Tibial nerve (tissue), 4 donors: ENCODE data around the gene FARP1. TPM values are rescaled to one million over a fixed set of nuclear protein-coding genes. Genes with fewer than 3 reads are reported as not detected.
A peak's percentile ranks its signal among the peaks of the same experiment; 100 is the strongest.

Source experiments
- DNase-seq, 2 donors: peaks; one replicate each; pipeline ENCODE4 v3.0.0-alpha.2; 2019; ENCODE audit warnings: low spot score in 2 of 2
- H3K27ac ChIP-seq, 4 donors: fragments of 200-600 bp; sonication (generic) in 3 of 4; one replicate each; pipeline ENCODE4 v1.5.1; 2017 to 2019; ENCODE audit warnings: mild to moderate bottlenecking in 1 of 4
- H3K27me3 ChIP-seq, 2 donors: fragments of 200-600 bp; sonication (generic) in 1 of 2; one replicate each; pipeline versions ENCODE4 v1.5.1 to v1.6.0; 2017 to 2019
- H3K36me3 ChIP-seq, 3 donors: fragments of 200-600 bp; sonication (generic); one replicate each; pipeline ENCODE4 v1.5.1; 2018 to 2019
- H3K4me1 ChIP-seq, 4 donors: fragments of 200-600 bp; sonication (generic) in 3 of 4; one replicate each; pipeline ENCODE4 v1.5.1; 2017 to 2019
- H3K4me3 ChIP-seq, 4 donors: fragments of 200-600 bp; sonication (generic) in 3 of 4; one replicate each; pipeline ENCODE4 v1.5.1; 2017 to 2019; ENCODE audit warnings: mild to moderate bottlenecking in 1 of 4, moderate library complexity in 1 of 4
- H3K9me3 ChIP-seq, 4 donors: fragments of 200-600 bp; sonication (generic) in 3 of 4; one replicate each; pipeline ENCODE4 v1.5.1; 2017 to 2019
- EP300 ChIP-seq, 2 donors: sonication (generic); formaldehyde crosslinking; IDR thresholded peaks; one replicate each; pipeline ENCODE4 v1.6.1; 2017; ENCODE audit warnings: antibody characterized with exemption in 2 of 2, mild to moderate bottlenecking in 1 of 2
- POLR2A ChIP-seq, 2 donors: fragments of 450-650 bp; IDR thresholded peaks; one replicate each; pipeline ENCODE4 v1.6.1; 2017; ENCODE audit warnings: antibody characterized with exemption in 2 of 2, mild to moderate bottlenecking in 2 of 2, moderate library complexity in 2 of 2
- WGBS, 2 donors: methylation state at CpG; one replicate each; pipeline ENCODE4 v1.1.5; 2018; 5-methylcytosine and 5-hydroxymethylcytosine counted together
- total RNA-seq, 4 donors: library from RNA; depleted of rRNA; stranded (reverse); fragments of >200 nt; gene quantifications; one replicate each; pipeline ENCODE4 v1.1.0, GENCODE V29; 2016
- TF ChIP-seq, protein P1 (sequence below), 5 experiments: fragments of 200-600 bp in 3 of 5; fragments of 450-650 bp in 2 of 5; sonication (generic) in 3 of 5; IDR thresholded peaks; one replicate each; pipeline ENCODE4 v1.5.1; 2016 to 2019; ENCODE audit warnings: antibody characterized with exemption in 5 of 5, mild to moderate bottlenecking in 3 of 5, moderate library complexity in 2 of 5

The FARP1 gene
- total RNA-seq, 4 donors from 2014 or later = 21.4 to 28.5 (median 24.9) TPM

DNA sequence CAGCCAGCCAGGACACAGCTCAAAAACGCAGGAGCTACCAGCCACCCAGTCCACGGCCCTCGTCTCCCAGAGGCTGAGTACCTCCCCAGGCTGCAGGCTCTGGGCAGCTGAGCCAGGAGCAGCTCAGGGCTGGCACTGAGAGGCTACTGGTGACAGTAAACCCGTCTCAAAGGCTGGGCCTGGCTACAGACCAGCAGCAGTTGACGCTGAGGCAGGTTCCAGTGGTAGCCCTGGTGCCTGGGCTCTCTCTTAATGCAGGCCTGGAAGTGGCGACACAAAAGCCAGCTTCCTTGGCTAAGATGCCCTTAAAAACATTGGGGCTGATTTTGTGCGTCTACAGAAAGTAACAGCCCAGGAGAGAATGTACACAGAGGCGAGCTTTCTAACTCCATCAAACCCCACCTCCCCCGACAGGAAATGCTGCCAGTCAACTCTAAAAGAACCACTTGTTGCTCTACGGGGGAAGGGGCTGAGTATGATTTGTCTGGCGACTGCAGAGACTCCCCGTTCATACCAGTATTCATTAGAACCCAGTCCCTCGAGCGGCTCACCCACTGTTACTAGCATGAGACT is 307.7 kb downstream of the FARP1 start:
- Histone ChIP-seq H3K9me3 (no peaks in the 10 kb centered on the region), H3K27ac (peak overlapping the region; percentile 38 to 84 (median 60)), H3K4me3 (no peak overlapping the region), H3K4me1 (peaks cover 0 to 67% (median 30%) of the 10 kb centered on the region in 4 donors), H3K27me3 (no peaks in the 10 kb centered on the region), H3K36me3 (peaks cover 0 to 46% (median 0%) of the 10 kb centered on the region in 3 donors)
- no peak for DNase-seq
- no peak for TF ChIP-seq POLR2A (IDR thresholded peaks at IDR 0.05)
- no peak for TF ChIP-seq EP300 (IDR thresholded peaks at IDR 0.05)
- TF ChIP-seq, protein P1, sequence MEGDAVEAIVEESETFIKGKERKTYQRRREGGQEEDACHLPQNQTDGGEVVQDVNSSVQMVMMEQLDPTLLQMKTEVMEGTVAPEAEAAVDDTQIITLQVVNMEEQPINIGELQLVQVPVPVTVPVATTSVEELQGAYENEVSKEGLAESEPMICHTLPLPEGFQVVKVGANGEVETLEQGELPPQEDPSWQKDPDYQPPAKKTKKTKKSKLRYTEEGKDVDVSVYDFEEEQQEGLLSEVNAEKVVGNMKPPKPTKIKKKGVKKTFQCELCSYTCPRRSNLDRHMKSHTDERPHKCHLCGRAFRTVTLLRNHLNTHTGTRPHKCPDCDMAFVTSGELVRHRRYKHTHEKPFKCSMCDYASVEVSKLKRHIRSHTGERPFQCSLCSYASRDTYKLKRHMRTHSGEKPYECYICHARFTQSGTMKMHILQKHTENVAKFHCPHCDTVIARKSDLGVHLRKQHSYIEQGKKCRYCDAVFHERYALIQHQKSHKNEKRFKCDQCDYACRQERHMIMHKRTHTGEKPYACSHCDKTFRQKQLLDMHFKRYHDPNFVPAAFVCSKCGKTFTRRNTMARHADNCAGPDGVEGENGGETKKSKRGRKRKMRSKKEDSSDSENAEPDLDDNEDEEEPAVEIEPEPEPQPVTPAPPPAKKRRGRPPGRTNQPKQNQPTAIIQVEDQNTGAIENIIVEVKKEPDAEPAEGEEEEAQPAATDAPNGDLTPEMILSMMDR (IDR thresholded peaks at IDR 0.05) = no peak
- 37 to 41% methylated on average over 14 of the region's 14 CpGs for WGBS, 2 donors

DNA sequence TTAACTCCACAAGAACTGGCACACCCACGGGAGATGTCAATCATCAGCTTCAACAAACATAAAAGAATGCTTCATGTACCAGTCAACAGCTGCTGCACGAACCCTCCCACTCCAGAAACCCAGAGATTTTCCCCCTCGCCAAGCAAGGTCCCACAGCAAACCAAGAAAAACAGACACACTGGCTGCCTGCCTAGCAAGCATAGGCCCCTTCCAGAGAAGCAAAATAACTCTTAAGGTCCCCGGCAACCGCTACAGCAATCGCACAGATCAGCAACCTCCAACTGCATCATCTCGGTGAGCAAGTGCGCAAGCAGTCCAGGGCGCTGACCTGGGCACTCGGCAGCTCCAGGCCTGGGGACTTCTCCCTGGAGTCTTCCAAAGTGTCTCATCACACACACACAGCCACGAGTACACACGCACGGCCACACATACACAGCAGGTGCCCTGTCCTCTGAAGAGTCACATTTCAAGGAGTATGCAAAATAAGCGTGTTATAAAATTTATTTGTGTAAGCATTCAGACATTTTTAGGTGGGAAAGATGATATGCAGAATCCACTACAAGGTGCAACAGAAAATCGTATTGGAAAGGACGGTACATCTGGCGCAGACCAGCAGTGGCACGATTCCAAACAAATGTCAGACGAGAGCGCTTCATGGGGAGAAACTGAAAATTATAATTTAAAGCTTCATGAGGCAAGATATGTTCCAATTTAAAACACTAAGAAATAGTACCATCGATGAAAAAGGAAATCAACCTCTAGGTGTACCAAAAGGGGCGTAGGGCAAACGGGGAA is 309.0 kb downstream of the FARP1 start:
- H3K36me3 ChIP-seq = peaks cover 0 to 43% (median 0%) of the 10 kb centered on the region in 3 donors

GRCh38 chr13:98452851-98453843 is 310.3 kb downstream of the FARP1 start:
- H3K4me3 ChIP-seq = no peak overlapping the region
- H3K4me1 ChIP-seq = peaks cover 0 to 72% (median 30%) of the 10 kb centered on the region in 4 donors
- no peak for DNase-seq
- peak overlapping the region in 1 of 4 donors; percentile 84 for H3K27ac ChIP-seq
- no peaks in the 10 kb centered on the region for H3K27me3 ChIP-seq
- WGBS, 2 donors = 70 to 72% methylated on average over 15 of the region's 15 CpGs
- TF ChIP-seq, protein P1 (IDR thresholded peaks at IDR 0.05) = no peak
- TF ChIP-seq EP300 (IDR thresholded peaks at IDR 0.05) (peak in 1 of 2 donors; percentile 76), POLR2A (IDR thresholded peaks at IDR 0.05) (no peak)
- peaks cover 0 to 42% (median 0%) of the 10 kb centered on the region in 3 donors for H3K36me3 ChIP-seq
- no peaks in the 10 kb centered on the region for H3K9me3 ChIP-seq

More for the DNA sequence above, 309.0 kb downstream of the FARP1 start:
- Histone ChIP-seq H3K4me3 (no peak overlapping the region), H3K27ac (peak overlapping the region; percentile 32 to 84 (median 60)), H3K4me1 (peaks cover 0 to 68% (median 30%) of the 10 kb centered on the region in 4 donors), H3K9me3 (no peaks in the 10 kb centered on the region), H3K27me3 (no peaks in the 10 kb centered on the region)
- 62 to 75% methylated on average over 23 of the region's 23 CpGs for WGBS, 2 donors
- peak; percentile 40 to 48 for DNase-seq
- no peak for TF ChIP-seq POLR2A (IDR thresholded peaks at IDR 0.05)
- TF ChIP-seq, protein P1 (IDR thresholded peaks at IDR 0.05) = no peak
- TF ChIP-seq EP300 (IDR thresholded peaks at IDR 0.05) = peak in 1 of 2 donors; percentile 70

DNA sequence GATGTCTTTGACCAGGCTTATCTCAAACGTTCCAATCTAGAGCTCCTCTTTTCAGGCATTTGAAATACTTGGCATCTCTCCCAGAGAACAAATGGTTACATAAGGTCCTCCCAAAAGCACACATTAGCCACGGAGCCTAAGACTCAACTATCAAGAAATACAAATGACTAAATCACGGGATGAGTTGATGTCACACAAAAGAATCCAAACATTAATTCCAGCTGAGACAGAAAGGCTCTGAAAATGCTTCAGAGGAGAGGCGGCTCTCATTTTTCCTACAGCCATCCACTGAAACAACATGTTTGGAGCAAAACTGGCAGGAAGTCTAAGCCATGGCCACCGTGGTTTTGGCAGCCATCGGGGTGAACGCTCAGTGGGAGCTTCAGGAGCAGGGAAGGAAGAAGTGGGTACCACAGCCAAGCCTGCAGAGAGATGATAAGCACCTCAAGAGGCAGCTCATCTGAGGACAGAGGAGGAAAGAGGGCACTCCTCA is 311.5 kb downstream of the FARP1 start:
- peaks cover 0 to 44% (median 0%) of the 10 kb centered on the region in 3 donors for H3K36me3 ChIP-seq
- H3K4me1 ChIP-seq = peaks cover 0 to 72% (median 29%) of the 10 kb centered on the region in 4 donors
- no peaks in the 10 kb centered on the region for H3K27me3 ChIP-seq
- WGBS, 2 donors = 10 to 16% methylated on average over 7 of the region's 7 CpGs
- H3K4me3 ChIP-seq = no peak overlapping the region
- peak in 1 of 2 donors; percentile 76 for DNase-seq
- no peaks in the 10 kb centered on the region for H3K9me3 ChIP-seq
- peak overlapping the region; percentile 57 to 84 (median 71) for H3K27ac ChIP-seq
- TF ChIP-seq, protein P1 (IDR thresholded peaks at IDR 0.05) = no peak
- peak; percentile 51 to 88 for TF ChIP-seq EP300 (IDR thresholded peaks at IDR 0.05)
- peak in 1 of 2 donors; percentile 32 for TF ChIP-seq POLR2A (IDR thresholded peaks at IDR 0.05)
